MM.1S (cell line): Measurements from ENCODE around the gene XRCC3.

Experiments used
- DNase-seq: peaks from one replicate; pipeline ENCODE4 v3.0.0-alpha.2; 2015
- H2AFZ ChIP-seq: fragments of 300-600 bp; sonication (generic); 2 replicates; pipeline ENCODE4 v1.6.0; 2016; ENCODE audit warnings: antibody characterized with exemption, low read length
- H3F3A ChIP-seq: fragments of 300-600 bp; sonication (generic); 2 replicates; pipeline ENCODE4 v1.6.1; 2016; ENCODE audit warnings: mild to moderate bottlenecking, antibody characterized with exemption, low read length, moderate library complexity, mixed read lengths; ENCODE audit not compliant: insufficient read depth
- H3K27ac ChIP-seq: fragments of 300-600 bp; sonication (generic); 2 replicates; pipeline ENCODE4 v1.5.1; 2016; ENCODE audit warnings: mild to moderate bottlenecking, low read length
- H3K27me3 ChIP-seq: fragments of 300-600 bp; sonication (generic); replicated peaks from 2 replicates; pipeline ENCODE4 v1.6.0; 2016; ENCODE audit warnings: low read length; ENCODE audit not compliant: insufficient read depth
- H3K36me3 ChIP-seq: fragments of 300-600 bp; sonication (generic); replicated peaks from 2 replicates; pipeline ENCODE4 v1.6.1; 2016; ENCODE audit warnings: mild to moderate bottlenecking, low read length, mixed read lengths; ENCODE audit not compliant: insufficient read depth
- H3K4me1 ChIP-seq: fragments of 300-600 bp; sonication (generic); 2 replicates; pipeline ENCODE4 v1.6.1; 2016; ENCODE audit warnings: low read length, mixed read lengths
- H3K4me2 ChIP-seq: fragments of 300-600 bp; sonication (generic); 2 replicates; pipeline ENCODE4 v1.6.0; 2016; ENCODE audit warnings: low read depth, low read length
- H3K4me3 ChIP-seq: fragments of 300-600 bp; sonication (generic); 2 replicates; pipeline ENCODE4 v1.5.1; 2016; ENCODE audit warnings: low read length, mixed read lengths
- H3K79me2 ChIP-seq: fragments of 300-600 bp; sonication (generic); 2 replicates; pipeline ENCODE4 v1.6.1; 2016; ENCODE audit warnings: mixed run types, low read length, mixed read lengths
- H3K9ac ChIP-seq: fragments of 300-600 bp; sonication (generic); 2 replicates; pipeline ENCODE4 v1.6.1; 2016; ENCODE audit warnings: low read length, mixed read lengths
- H3K9me2 ChIP-seq: fragments of 300-600 bp; sonication (generic); replicated peaks from 2 replicates; pipeline ENCODE4 v1.6.1; 2016; ENCODE audit warnings: mild to moderate bottlenecking, low read length, mixed read lengths; ENCODE audit not compliant: insufficient read depth
- H3K9me3 ChIP-seq: fragments of 300-600 bp; sonication (generic); replicated peaks from 2 replicates; pipeline ENCODE4 v1.6.1; 2016; ENCODE audit warnings: mild to moderate bottlenecking, low read length, mixed read lengths; ENCODE audit not compliant: insufficient read depth
- H4K20me1 ChIP-seq: fragments of 300-600 bp; sonication (generic); 2 replicates; pipeline ENCODE4 v1.6.1; 2016; ENCODE audit warnings: mild to moderate bottlenecking, low read length, moderate library complexity, mixed read lengths; ENCODE audit not compliant: insufficient read depth
- CTCF ChIP-seq: fragments of 300-600 bp; sonication (generic); IDR thresholded peaks from 2 replicates; pipeline ENCODE4 v1.5.1; 2016; ENCODE audit warnings: antibody characterized with exemption, low read length, mixed read lengths
- EZH2 ChIP-seq: fragments of 300-600 bp; sonication (generic); optimal IDR thresholded peaks from 2 replicates; pipeline ENCODE3; 2017; ENCODE audit warnings: low read depth, mild to moderate bottlenecking, antibody characterized with exemption, low read length, mixed read lengths
- EZH2phosphoT487 ChIP-seq: fragments of 300-600 bp; sonication (generic); IDR thresholded peaks from 2 replicates; pipeline ENCODE4 v1.6.1; 2018; ENCODE audit warnings: antibody characterized with exemption, low read length

XRCC3 gene

DNA sequence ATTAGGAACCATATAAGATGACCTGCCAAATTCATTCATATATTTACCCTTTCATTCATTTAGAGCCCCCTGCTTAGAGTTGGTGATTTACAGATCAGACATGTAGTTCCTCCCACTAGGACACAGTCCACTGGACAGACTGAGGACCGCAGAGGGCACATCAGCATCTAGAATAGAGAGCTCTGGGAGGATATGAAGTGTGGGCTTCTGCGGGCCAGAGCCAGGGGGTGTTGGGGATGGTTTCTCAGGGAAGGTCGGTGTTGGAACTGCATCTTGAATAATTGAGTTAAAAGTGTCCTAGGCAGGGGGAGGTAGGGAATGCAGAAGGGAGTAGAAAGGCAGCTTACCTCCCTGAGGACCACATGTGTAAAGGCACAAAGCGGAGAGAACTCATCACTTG is 43.3 kb downstream of the XRCC3 start:
- Histone ChIP-seq H3K36me3 (no peaks in the 10 kb centered on the region; the same call in 1 of the 2 replicates), H3K4me1 (no peaks in the 10 kb centered on the region), H3K9ac (no peak overlapping the region), H4K20me1 (no peaks in the 10 kb centered on the region), H3K27me3 (no peaks in the 10 kb centered on the region), H3K9me3 (no peaks in the 10 kb centered on the region), H3K79me2 (no peaks in the 10 kb centered on the region; the same call in 1 of the 2 replicates), H2AFZ (no peak overlapping the region), H3F3A (no peaks in the 10 kb centered on the region), H3K4me3 (no peak overlapping the region), H3K4me2 (no peak overlapping the region), H3K27ac (no peak overlapping the region), H3K9me2 (no peaks in the 10 kb centered on the region)
- no peak for DNase-seq
- TF ChIP-seq CTCF (no peak), EZH2 (no peak), EZH2phosphoT487 (no peak)

DNA sequence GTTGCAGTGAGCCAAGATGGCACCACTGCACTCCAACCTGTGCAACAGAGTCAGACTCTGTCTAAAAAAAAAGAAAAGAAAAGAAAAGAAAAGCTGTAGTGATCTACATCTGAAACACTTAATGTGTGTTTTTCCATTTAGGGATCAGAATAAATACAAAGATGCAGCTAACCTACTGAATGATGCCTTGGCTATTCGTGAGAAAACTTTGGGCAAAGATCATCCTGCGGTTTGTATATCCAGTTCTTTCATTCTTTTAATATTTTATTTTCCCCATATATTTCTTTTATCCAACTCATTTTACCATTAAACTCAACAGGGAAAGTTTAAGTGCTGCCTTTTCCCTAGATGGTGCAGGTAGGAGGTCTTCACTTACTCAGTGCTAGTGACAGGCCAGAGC is 45.9 kb downstream of the XRCC3 start:
- Histone ChIP-seq H3K4me3 (no peak overlapping the region), H3K9me2 (no peaks in the 10 kb centered on the region), H2AFZ (no peak overlapping the region), H3K36me3 (no peaks in the 10 kb centered on the region; the same call in 1 of the 2 replicates), H3K4me2 (no peak overlapping the region), H3K27me3 (no peaks in the 10 kb centered on the region), H3K9me3 (no peaks in the 10 kb centered on the region), H3K27ac (no peak overlapping the region), H3K4me1 (no peaks in the 10 kb centered on the region), H3K9ac (no peak overlapping the region), H4K20me1 (no peaks in the 10 kb centered on the region), H3K79me2 (no peaks in the 10 kb centered on the region; the same call in 1 of the 2 replicates), H3F3A (no peaks in the 10 kb centered on the region)
- DNase-seq, result no peak
- TF ChIP-seq EZH2phosphoT487 (no peak), EZH2 (no peak), CTCF (no peak)

DNA sequence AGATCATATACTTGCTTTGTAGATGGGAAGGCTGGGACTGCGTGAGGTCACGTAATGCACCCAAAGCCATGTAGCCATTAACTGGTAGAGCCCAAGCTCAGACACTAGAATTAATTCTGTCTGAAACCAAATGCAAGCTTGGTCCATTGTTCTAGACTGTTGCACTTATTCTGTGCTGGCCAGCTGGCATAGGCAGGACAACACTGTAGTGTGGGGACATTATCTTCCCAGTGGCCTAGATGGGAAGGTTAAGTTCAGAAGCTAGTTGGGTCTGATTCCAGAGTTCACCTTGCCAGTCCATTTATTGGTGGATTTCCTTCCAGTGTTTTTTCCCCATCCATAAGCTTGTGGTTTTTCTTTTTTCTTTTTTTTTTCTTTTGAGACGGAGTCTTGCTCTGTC is 47.1 kb downstream of the XRCC3 start:
- Histone ChIP-seq H3K4me2 (no peak overlapping the region), H2AFZ (no peak overlapping the region), H3K9me3 (no peaks in the 10 kb centered on the region), H3K27ac (no peak overlapping the region), H3K27me3 (no peaks in the 10 kb centered on the region), H3K4me3 (no peak overlapping the region), H3K9ac (no peak overlapping the region), H4K20me1 (no peaks in the 10 kb centered on the region), H3K36me3 (no peaks in the 10 kb centered on the region; the same call in 1 of the 2 replicates), H3F3A (no peaks in the 10 kb centered on the region), H3K9me2 (no peaks in the 10 kb centered on the region), H3K79me2 (peaks cover 3% of the 10 kb centered on the region), H3K4me1 (no peaks in the 10 kb centered on the region)
- no peak for TF ChIP-seq CTCF
- no peak for TF ChIP-seq EZH2
- TF ChIP-seq EZH2phosphoT487, result no peak
- DNase-seq, result no peak
